HEK293T (cell line): ENCODE results near the gene ASTN2.

ENCODE experiments used
- ARNT ChIP-seq: fragments of 450-650 bp; IDR thresholded peaks from 2 replicates; pipeline ENCODE4 v1.6.1; 2017; ENCODE audit warnings: mild to moderate bottlenecking
- BHLHE40 ChIP-seq: fragments of 450-650 bp; IDR thresholded peaks from 2 replicates; pipeline ENCODE4 v1.6.1; 2016; ENCODE audit warnings: mild to moderate bottlenecking, moderate library complexity, borderline replicate concordance
- CTBP1 ChIP-seq: fragments of 450-650 bp; IDR thresholded peaks from 2 replicates; pipeline ENCODE4 v1.6.1; 2016; ENCODE audit warnings: borderline replicate concordance
- ELF4 ChIP-seq: fragments of 450-650 bp; IDR thresholded peaks from 2 replicates; pipeline ENCODE4 v1.6.1; 2017; ENCODE audit warnings: antibody characterized with exemption
- FOXA1 ChIP-seq: fragments of 450-650 bp; IDR thresholded peaks from 2 replicates; pipeline ENCODE4 v1.6.1; 2016; ENCODE audit warnings: mild to moderate bottlenecking
- FOXM1 ChIP-seq: fragments of 450-650 bp; IDR thresholded peaks from 2 replicates; pipeline ENCODE4 v1.6.1; 2017; ENCODE audit warnings: mild to moderate bottlenecking, borderline replicate concordance
- HDGF ChIP-seq: fragments of 450-650 bp; IDR thresholded peaks from 2 replicates; pipeline ENCODE4 v1.6.1; 2017; ENCODE audit warnings: antibody characterized with exemption, borderline replicate concordance
- L3MBTL2 ChIP-seq: fragments of 450-650 bp; conservative IDR thresholded peaks from 2 replicates; pipeline ENCODE4 v1.6.1; 2016; ENCODE audit warnings: mild to moderate bottlenecking
- LEF1 ChIP-seq: fragments of 450-650 bp; IDR thresholded peaks from 2 replicates; pipeline ENCODE4 v1.6.1; 2017; ENCODE audit warnings: mild to moderate bottlenecking, borderline replicate concordance
- NFRKB ChIP-seq: fragments of 450-650 bp; IDR thresholded peaks from 2 replicates; pipeline ENCODE4 v1.6.1; 2016; ENCODE audit warnings: mild to moderate bottlenecking, moderate library complexity
- PKNOX1 ChIP-seq: fragments of 450-650 bp; IDR thresholded peaks from 2 replicates; pipeline ENCODE4 v1.6.1; 2016
- SP1 ChIP-seq: fragments of 450-650 bp; IDR thresholded peaks from 2 replicates; pipeline ENCODE4 v1.6.1; 2017
- ZNF384 ChIP-seq: fragments of 450-650 bp; IDR thresholded peaks from 2 replicates; pipeline ENCODE4 v1.6.1; 2016

GRCh38 chr9:116674210-116674980, 740.5 kb downstream of the ASTN2 start:
- no peak for TF ChIP-seq ZNF384
- no peak for TF ChIP-seq SP1
- no peak for TF ChIP-seq LEF1
- TF ChIP-seq CTBP1, result no peak
- TF ChIP-seq ARNT, result no peak
- no peak for TF ChIP-seq BHLHE40
- no peak for TF ChIP-seq L3MBTL2
- TF ChIP-seq FOXM1, result no peak
- no peak for TF ChIP-seq NFRKB
- TF ChIP-seq ELF4, result no peak
- no peak for TF ChIP-seq PKNOX1
- no peak for TF ChIP-seq HDGF
- TF ChIP-seq FOXA1, result no peak
